Activated CD4-positive, alpha-beta T cell treated with anti-CD3 and anti-CD28 coated beads for 24 hours (primary cell): ENCODE measurements around the gene IGF1R.
"Not testable (repeated sequence)": the region's sequence is repeated elsewhere in the genome, so short reads cannot be mapped to it uniquely, and the experiment has no call there.

Experiments
- DNase-seq, 2 donors: peaks; one replicate each; pipeline ENCODE4 v3.0.0-alpha.2; 2020; ENCODE audit warnings: low read depth in 2 of 2

IGF1R gene

DNA sequence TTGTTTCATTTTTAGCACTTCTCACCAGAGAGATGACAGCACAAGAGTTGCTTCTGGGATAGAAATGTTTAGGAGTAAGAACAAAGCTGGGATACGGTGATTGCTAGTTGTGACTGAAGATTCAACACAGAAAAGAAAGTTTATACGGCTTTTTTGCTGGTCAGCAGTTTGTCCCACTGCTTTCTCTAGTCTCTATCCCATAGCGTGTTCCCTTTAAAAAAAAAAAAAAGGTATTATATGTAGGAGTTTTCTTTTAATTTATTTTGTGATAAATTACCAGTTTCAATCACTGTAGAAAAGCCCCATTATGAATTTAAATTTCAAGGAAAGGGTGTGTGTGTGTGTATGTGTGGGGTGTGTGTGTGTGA lies 311.3 kb downstream of the IGF1R start:
- no peak for DNase-seq

DNA sequence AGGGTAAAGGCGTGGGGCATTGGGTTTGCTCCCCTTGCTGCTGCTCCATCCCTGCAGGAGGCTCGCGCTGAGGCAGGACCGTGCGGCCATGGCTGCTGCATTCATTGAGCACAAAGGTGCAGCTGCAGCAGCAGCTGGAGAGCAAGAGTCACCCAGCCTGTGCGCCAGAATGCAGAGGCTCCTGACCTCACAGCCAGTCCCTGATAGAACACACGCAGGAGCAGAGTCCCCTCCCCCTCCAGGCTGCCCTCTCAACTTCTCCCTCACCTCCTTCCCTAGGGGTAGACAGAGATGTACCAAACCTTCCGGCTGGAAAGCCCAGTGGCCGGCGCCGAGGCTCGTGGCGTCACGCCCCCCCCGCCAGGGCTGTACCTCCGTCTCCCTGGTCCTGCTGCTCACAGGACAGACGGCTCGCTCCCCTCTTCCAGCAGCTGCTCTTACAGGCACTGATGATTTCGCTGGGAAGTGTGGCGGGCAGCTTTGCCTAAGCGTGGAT lies 312.3 kb downstream of the IGF1R start:
- DNase-seq: no peak

DNA sequence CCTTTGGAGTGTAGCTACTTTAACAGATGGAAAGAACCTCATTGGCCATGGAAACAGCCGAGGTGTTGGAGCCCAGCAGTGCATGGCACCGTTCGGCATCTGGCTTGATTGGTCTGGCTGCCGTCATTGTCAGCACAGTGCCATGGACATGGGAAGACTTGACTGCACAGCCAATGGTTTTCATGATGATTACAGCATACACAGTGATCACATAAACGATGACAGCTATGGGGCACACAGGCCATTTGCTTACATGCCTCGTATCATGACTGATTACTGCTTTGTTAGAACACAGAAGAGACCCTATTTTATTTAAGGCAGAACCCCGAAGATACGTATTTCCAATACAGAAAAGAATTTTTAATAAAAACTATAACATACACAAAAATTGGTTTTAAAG lies 315.1 kb downstream of the IGF1R start:
- DNase-seq: no peak

DNA sequence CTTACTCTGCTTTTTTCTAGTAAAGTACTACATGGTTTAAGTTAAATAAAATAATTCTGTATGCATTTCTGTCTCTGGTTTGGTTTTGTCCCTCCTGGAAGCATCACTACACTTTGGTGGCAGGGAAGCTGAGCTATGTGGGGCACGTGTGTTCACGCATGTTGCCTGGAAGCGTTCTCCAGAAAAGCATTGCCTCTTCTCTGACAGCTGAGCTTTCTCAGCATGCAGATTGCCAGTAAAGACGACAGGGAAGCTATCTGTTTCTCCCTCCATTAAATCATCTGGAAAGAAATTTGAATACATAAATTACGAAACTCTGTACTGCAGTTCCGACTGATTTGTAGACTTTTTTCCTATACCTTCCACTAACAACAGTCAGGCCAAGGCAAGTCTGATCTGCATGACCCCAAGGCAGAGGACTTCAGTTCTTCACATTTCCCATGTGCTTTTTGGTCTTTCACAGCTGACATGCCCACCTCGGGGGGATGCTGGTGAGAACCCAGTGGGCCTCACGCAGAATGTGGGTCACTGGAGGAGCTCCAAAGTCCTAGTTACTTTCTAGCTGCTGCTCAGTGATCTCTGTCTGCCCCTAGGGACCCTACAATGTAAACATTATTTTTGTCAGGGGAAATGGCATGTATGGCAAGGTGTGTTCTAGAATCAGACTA lies 316.3 kb downstream of the IGF1R start:
- DNase-seq: no peak

GRCh38 chr15:98965134-98965491 lies 316.8 kb downstream of the IGF1R start:
- not testable (repeated sequence) for DNase-seq

DNA sequence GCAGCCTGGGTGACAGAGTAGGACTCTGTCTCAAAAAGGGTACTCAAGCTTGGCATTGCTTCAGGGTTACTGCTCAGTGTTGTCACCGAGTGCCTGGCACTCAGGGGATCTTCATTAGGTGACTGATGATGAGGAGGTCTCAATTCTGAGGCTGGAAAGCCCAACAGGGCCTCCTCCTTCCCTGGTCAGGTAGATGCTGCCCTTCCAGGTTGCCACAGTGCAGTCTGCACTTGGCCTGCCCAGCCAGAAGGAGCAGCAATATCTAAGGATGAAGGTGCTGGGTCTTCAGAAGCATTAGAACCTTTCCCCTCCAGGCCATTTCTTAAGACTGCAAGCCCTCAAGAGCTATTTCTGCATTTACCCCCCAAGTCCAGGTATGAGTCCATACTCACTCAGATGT lies 317.3 kb downstream of the IGF1R start:
- no peak for DNase-seq

GRCh38 chr15:98966091-98966787 lies 317.9 kb downstream of the IGF1R start:
- no peak for DNase-seq

DNA sequence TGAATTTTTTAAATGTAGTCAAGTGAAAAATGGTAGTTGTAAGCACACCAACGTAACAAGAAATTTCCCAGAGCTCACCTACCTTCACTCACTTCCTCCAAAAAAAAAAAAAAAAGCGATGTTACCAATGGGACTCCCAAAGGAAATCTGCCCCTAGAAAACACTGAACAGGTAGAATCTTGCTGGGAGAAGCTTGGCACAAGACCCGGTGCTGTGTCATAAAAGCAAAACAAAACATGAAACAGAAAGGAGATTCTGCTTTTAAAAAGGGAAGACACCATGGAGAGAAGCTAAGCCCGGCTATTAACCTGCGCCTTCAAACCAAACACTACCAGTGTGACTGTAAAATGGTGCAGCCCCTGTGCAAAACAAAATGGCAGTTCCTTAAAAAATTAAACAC lies 318.8 kb downstream of the IGF1R start:
- DNase-seq: no peak

DNA sequence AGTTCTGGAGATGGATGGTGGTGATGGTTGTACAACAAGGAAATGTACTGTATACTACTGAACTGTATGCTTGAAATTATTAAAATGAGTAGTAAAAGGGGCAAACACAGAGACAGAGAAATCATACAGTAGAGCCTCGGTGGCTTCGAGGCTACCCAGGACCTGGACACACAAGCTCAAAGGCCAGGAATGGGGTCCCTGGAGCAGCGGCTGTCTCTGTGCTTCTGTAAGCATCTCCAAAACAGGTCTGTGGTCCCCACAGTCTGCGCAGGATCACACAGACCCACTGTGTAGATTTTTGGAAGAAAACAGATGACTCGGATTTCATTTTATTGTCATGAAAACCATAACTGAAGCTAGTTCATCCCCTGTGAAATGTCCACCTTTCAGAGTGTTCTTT lies 319.6 kb downstream of the IGF1R start:
- DNase-seq: no peak

DNA sequence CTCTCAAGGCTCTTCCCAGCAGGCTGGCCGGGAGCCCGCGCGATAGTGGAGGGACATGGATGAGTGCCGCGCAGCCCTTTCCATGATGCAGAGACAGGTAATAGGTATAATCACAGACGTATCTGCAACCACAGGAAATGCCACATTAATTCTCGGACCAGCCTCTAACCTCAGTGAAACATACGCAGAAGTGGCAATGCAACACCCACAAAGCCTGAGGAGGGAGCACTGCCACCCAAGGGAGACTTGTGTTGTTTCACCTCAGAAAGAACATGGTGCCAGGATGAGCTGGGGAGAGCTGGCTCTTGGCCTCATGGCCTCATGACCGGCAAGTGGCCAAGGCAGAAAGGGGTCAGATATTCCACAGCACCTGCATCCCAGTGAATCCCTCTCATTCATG lies 320.2 kb downstream of the IGF1R start:
- DNase-seq: no peak

- no peak for DNase-seq
Measured at GRCh38 chr15:98969126-98969735, 320.9 kb downstream of the IGF1R start.

DNA sequence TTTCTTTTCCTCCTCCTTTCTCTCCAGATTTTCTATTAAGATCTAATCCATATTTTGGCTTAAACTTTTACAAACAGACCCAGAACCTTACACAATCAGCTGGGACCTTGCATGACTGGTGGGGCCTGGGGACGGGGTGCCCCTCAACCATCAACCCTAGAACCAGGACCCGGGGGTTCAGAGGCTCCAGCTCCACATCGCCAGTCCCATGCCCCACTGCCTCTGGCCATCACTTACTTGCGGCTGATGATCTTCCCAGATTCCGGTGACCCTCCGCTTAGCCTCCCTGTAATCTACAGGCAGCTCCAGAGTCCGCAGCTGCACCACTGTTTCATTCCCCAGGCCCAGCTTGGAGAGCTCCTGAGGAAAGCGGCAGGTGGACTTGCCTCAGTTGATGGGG lies 322.5 kb downstream of the IGF1R start:
- DNase-seq: no peak

DNA sequence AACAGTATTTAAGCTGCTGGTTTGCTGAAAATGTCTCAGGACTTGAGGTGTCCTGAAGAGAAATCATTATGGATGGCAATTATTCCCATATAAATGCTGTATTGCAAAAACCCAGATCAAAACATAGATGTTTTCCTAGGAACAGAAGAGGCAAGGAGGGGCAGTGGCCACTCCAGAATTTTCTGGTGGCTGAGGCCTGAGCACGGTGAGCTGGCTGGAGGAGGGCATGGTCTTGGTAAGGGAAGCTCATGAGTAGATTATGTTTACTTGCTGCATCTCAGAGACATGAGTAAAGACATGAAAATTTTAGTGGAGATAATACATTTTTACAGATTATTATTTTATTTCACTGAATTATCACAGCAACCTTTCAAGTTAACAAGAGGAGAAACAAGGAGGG lies 328.2 kb downstream of the IGF1R start:
- no peak for DNase-seq

GRCh38 chr15:98977441-98977840 lies 329.1 kb downstream of the IGF1R start:
- DNase-seq: no peak

DNA sequence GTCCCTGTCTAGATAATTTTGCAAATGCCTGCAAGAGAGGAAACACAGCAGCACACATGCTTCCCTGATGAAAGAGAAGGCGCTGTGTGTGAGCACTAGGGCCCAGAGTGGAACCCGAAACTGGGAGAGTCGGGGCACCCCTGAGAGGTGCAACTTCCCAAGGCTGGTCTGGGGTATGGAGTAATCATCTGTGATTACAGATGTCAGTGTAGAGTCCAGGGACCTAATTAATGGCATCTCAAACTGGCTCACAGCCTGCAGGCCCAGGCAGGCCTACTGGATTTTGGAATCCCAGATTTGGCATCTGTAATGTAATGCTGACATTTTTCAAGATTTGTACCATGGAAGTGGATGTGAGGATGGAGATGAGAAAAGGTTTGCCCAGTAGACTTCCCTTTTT lies 329.8 kb downstream of the IGF1R start:
- no peak for DNase-seq

DNA sequence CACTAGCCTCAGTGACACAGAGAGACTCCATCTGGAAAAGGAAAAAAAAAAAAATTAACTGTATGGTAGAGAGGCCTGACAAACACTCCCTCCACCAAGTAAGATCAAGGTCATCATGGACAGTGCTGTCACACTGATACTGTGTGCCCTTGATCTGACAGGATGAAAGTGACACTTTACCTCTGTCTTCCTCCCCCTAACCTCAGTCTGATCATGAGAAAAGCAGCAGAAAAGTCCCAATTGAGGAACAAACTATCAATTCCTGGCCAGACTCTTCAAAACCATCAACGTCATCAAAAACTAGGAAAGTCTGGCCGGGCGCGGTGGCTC lies 332.5 kb downstream of the IGF1R start:
- no peak for DNase-seq

DNA sequence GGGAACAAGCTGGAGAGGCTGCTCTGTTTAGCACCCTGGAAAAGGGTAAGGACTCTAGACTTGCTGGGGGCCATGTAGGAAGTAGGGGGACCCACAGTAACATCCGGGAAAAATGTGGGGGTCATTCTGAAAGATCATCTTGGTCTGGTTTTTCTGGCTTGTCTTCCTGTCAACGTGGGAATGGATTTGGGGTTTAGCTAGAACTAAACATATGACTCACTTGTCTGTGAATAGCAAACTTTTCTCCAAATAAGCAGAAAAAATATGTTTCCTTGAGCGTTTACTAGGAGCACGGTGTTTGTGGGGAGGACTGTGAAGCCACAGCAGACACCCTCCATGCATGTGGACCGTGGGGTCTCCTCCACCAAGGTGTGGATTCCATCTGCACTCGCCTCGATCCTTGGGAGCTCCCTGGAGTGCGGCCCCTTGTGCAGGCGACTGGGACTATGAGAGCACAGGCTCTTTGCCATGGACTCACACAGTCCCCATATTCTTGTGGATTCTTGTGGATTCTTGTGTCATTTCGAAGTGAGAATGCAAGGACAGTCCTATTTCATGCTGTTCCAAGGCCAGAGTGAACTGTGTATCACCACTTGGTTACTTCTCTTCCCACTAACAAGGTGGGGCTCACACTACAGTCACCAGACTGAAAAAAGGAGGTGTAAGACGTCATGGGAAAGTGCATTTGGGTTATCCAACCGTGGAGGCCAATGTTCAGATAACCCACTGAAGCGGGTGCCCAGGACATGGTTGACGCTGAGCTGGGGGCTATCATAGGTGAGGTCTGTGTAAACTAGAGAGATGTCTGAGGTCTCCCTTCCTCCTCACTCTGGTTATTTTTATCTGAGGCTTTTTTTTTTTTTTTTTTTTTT lies 333.7 kb downstream of the IGF1R start:
- DNase-seq: no peak

- no peak for DNase-seq
Measured at GRCh38 chr15:98983334-98983733, 335.0 kb downstream of the IGF1R start.

DNA sequence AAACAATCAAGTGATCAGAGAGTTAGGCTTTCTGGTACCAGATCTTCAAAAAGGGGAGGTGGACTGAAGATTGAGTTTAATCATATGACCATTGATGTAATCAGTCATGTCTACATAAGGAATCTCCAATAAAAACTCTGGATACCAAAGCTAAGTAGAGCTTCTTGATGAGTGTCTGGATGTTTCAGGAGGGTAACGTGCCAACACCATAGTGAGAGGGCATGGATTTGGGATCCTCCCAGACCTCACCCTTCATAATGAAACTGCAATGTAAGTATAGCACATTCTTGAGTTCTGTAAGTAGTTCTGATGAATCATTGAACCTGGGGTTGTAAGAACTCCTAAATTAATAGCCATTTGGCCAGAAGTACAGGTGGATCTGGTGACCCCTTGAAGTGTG lies 337.9 kb downstream of the IGF1R start:
- no peak for DNase-seq

DNA sequence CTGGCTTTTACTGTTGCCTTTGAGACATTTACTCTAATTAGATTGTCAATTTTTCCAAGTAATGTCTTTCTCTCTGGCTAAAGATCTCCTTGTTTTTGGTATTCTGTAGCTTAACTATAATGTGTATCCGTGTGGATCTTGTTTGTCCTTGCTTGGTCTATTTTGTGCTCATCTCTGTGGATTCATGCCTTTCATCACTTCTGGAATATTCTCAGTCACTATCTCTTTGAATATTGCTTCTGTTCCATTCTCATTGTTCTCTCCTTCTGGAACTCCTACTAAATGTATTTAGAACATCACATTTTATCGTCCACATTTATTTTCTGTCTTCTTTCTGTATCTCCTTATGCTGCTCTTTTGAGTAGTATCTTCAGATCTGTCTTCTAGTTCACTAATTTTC lies 346.6 kb downstream of the IGF1R start:
- no peak for DNase-seq

DNA sequence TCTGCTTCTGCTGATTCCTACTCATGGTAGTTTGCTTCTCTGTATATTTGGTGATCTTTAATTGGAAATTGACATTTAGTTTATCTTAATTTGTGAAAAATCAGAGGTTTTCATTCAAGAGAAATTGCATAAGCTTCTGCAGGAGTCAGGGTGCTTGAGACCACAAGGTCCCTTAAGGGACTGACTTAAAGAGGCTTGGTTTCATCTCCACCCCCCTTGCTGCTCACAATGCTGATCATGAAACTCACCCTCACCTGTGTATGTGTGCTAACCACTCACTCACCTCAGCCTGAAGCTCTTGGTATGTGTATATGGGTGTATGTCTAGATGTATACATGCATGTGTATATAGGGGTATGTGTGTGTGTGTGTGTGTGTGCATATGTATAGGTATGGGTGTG lies 347.8 kb downstream of the IGF1R start:
- no peak for DNase-seq

DNA sequence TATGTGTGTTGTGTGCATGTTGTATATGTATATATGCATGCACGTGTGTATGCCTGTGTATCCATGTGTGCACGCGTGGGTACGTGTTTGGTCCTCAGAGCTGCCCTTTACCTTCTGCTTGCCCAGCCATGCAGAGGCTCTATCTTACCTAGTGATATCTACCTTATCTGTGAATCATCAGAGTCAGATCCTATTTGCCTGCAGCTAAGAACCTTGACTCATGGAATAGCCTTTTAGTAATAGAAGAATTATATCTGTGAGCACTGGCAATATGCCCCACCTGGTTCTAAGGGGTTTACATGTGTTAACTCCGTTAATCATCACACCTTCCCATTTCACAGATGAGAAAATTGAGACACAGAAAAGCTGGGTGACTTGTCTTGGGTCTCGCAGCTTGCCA lies 348.3 kb downstream of the IGF1R start:
- no peak for DNase-seq

GRCh38 chr15:98997312-98997711 lies 349.0 kb downstream of the IGF1R start:
- DNase-seq: no peak
